Naive thymus-derived CD8-positive, alpha-beta T cell (primary cell): Measurements from ENCODE around the gene MCM9. TPM values are rescaled to one million over a fixed set of nuclear protein-coding genes. Genes with fewer than 3 reads are reported as not detected.
"Not testable (repeated sequence)": the region's sequence is repeated elsewhere in the genome, so short reads cannot be mapped to it uniquely, and the experiment has no call there.

Experiments used
- ATAC-seq, 2 donors: fragments of 150-1000 bp; cut with Tn5 transposase in 1 of 2; sonication (Bioruptor Pico), chemical (Tn5 transposase) in 1 of 2; 1 replicate in 1 of 2; 2 replicates in 1 of 2; pipeline ENCODE4 v1.10.0; 2021; ENCODE audit warnings: mild to moderate bottlenecking in 2 of 2, moderate library complexity in 2 of 2
- POLR2A ChIA-PET: fragments of 350-600 bp; sonication (Branson Sonifier 250); formaldehyde crosslinking; loops from one replicate; lab custom pipeline; 2021; ENCODE audit warnings: antibody characterized with exemption; lab: Charles Lee
- DNase-seq, 10 donors: peaks; one replicate each; pipeline versions ENCODE4 v3.0.0 to v3.0.0-alpha.2; 2020 to 2022
- H3K27ac Mint-ChIP-seq, 10 donors: one replicate each; pipeline ENCODE4 v1.8.0; 2020 to 2022; ENCODE audit warnings: mild to moderate bottlenecking in 10 of 10, mixed read lengths in 10 of 10, moderate library complexity in 4 of 10, inconsistent platforms in 1 of 10
- H3K27me3 Mint-ChIP-seq, 5 donors: one replicate each; pipeline ENCODE4 v1.8.0; 2021 to 2022; ENCODE audit warnings: mixed read lengths in 5 of 5
- H3K36me3 Mint-ChIP-seq, 3 donors: one replicate each; pipeline ENCODE4 v1.8.0; 2020 to 2022; ENCODE audit warnings: mixed read lengths in 3 of 3, mild to moderate bottlenecking in 2 of 3, inconsistent platforms in 1 of 3
- H3K4me1 Mint-ChIP-seq, 4 donors: one replicate each; pipeline ENCODE4 v1.8.0; 2021 to 2022; ENCODE audit warnings: mixed read lengths in 4 of 4
- H3K4me3 Mint-ChIP-seq, 10 donors: one replicate each; pipeline ENCODE4 v1.8.0; 2020 to 2022; ENCODE audit warnings: mild to moderate bottlenecking in 10 of 10, mixed read lengths in 10 of 10, moderate library complexity in 6 of 10, inconsistent platforms in 1 of 10
- H3K9me3 Mint-ChIP-seq, 9 donors: one replicate each; pipeline ENCODE4 v1.8.0; 2020 to 2022; ENCODE audit warnings: mixed read lengths in 9 of 9, mild to moderate bottlenecking in 3 of 9, inconsistent platforms in 1 of 9, moderate library complexity in 1 of 9
- polyA plus RNA-seq, 3 donors: library from polyadenylated mRNA; unstranded; fragments of 300-500 nt; fragmentation: Illumina TruSeq; gene quantifications; one replicate each; pipeline ENCODE4 v1.2.3, GENCODE V29; 2021
- total RNA-seq, 8 experiments: library from RNA in 2 of 8; stranded (reverse) in 2 of 8; gene quantifications; one replicate each; pipeline ENCODE4 v1.2.3 and lab custom pipeline; 2021 to 2026

The MCM9 gene
- total and polyA plus RNA-seq, 5 experiments from 2014 or later, result 9.3 to 34.2 (median 12.2) TPM

GRCh38 chr6:118810420-118811027, 124.4 kb downstream of the MCM9 start:
- H3K36me3 Mint-ChIP-seq, result peaks cover 6 to 11% (median 9%) of the 10 kb centered on the region in 3 donors
- DNase-seq (peak; percentile 17 to 87 (median 66)), ATAC-seq (peak; percentile 94 to 98)
- H3K4me1 Mint-ChIP-seq, result peaks cover 25 to 56% (median 45%) of the 10 kb centered on the region in 4 donors
- peak overlapping the region; percentile 53 to 82 (median 76) for H3K4me3 Mint-ChIP-seq
- H3K27ac Mint-ChIP-seq, result peak overlapping the region; percentile 90 to 97 (median 95)
- no peaks in the 10 kb centered on the region for H3K27me3 Mint-ChIP-seq
- POLR2A ChIA-PET, result interaction anchor here (1.1 to 4.2 kb wide), 3 partner anchors 10 to 83 kb away, joined by 4 to 46 read pairs (median 7); partner anchors contain the start of gene ASF1A
- H3K9me3 Mint-ChIP-seq, result peaks cover 0 to 13% (median 7%) of the 10 kb centered on the region in 9 donors

GRCh38 chr6:118808793-118809638, 125.9 kb downstream of the MCM9 start:
- Mint-ChIP-seq H3K4me3 (peak overlapping the region in 9 of 10 donors; percentile 5 to 65 (median 42)), H3K27me3 (no peaks in the 10 kb centered on the region), H3K9me3 (peaks cover 0 to 13% (median 7%) of the 10 kb centered on the region in 9 donors), H3K36me3 (peaks cover 4 to 11% (median 6%) of the 10 kb centered on the region in 3 donors), H3K4me1 (peaks cover 20 to 52% (median 39%) of the 10 kb centered on the region in 4 donors), H3K27ac (peak overlapping the region; percentile 90 to 97 (median 95))
- POLR2A ChIA-PET, result interaction anchor here (0.6 to 4.2 kb wide), 11 partner anchors 9 to 250 kb away, joined by 3 to 46 read pairs (median 5); partner anchors contain the start of gene ASF1A
- ATAC-seq (peak; percentile 45 to 55), DNase-seq (peak in 3 of 10 donors; percentile 21 to 34 (median 24))

GRCh38 chr6:118804091-118804490, 130.9 kb downstream of the MCM9 start:
- H3K36me3 Mint-ChIP-seq, result no peaks in the 10 kb centered on the region
- ATAC-seq (no peak), DNase-seq (no peak)
- H3K4me1 Mint-ChIP-seq, result peaks cover 20 to 36% (median 31%) of the 10 kb centered on the region in 4 donors
- H3K27me3 Mint-ChIP-seq, result no peaks in the 10 kb centered on the region
- H3K9me3 Mint-ChIP-seq, result no peaks in the 10 kb centered on the region
- POLR2A ChIA-PET, result interaction anchor here (2.2 kb wide), 1 partner anchor 90 kb away, joined by 6 read pairs; the partner anchor contains the start of gene ASF1A
- H3K4me3 Mint-ChIP-seq, result no peak overlapping the region
- peak overlapping the region in 1 of 10 donors; percentile 74 for H3K27ac Mint-ChIP-seq

- H3K9me3 Mint-ChIP-seq, result peaks cover 0 to 11% (median 7%) of the 10 kb centered on the region in 9 donors
- ATAC-seq, result no peak
- H3K36me3 Mint-ChIP-seq, result peaks cover 0 to 11% (median 5%) of the 10 kb centered on the region in 3 donors
- H3K4me1 Mint-ChIP-seq, result peaks cover 13 to 39% (median 34%) of the 10 kb centered on the region in 4 donors
- H3K4me3 Mint-ChIP-seq, result peak overlapping the region in 2 of 10 donors; percentile 11 to 23
- peak overlapping the region in 5 of 10 donors; percentile 7 to 84 (median 77) for H3K27ac Mint-ChIP-seq
- H3K27me3 Mint-ChIP-seq, result no peaks in the 10 kb centered on the region
- no peak for DNase-seq
- POLR2A ChIA-PET, result interaction anchor here (0.7 to 2.6 kb wide), 7 partner anchors 10 to 309 kb away, joined by 3 to 18 read pairs (median 5); partner anchors contain the start of genes ASF1A and CEP85L
These were observed 133.7 kb downstream of the MCM9 start for GRCh38 chr6:118801257-118801656.

- H3K27ac Mint-ChIP-seq, result peak overlapping the region; percentile 82 to 95 (median 90)
- H3K36me3 Mint-ChIP-seq, result peaks cover 0 to 19% (median 12%) of the 10 kb centered on the region in 3 donors
- DNase-seq (peak; percentile 51 to 93 (median 84)), ATAC-seq (peak; percentile 90 to 94)
- no peaks in the 10 kb centered on the region for H3K27me3 Mint-ChIP-seq
- peak overlapping the region; percentile 30 to 83 (median 66) for H3K4me3 Mint-ChIP-seq
- POLR2A ChIA-PET, result interaction anchor here (0.6 to 2.6 kb wide), 14 partner anchors 9 to 310 kb away, joined by 3 to 18 read pairs (median 4); partner anchors contain the start of genes ASF1A, CEP85L and MCM9
- peaks cover 0 to 17% (median 10%) of the 10 kb centered on the region in 9 donors for H3K9me3 Mint-ChIP-seq
- peaks cover 15 to 44% (median 41%) of the 10 kb centered on the region in 4 donors for H3K4me1 Mint-ChIP-seq
These were observed 134.4 kb downstream of the MCM9 start for GRCh38 chr6:118800394-118801071.

- no peak for ATAC-seq
- peaks cover 0 to 24% (median 10%) of the 10 kb centered on the region in 9 donors for H3K9me3 Mint-ChIP-seq
- H3K27ac Mint-ChIP-seq, result peak overlapping the region in 9 of 10 donors; percentile 82 to 95 (median 90)
- H3K36me3 Mint-ChIP-seq, result peaks cover 0 to 26% (median 12%) of the 10 kb centered on the region in 3 donors
- no peaks in the 10 kb centered on the region for H3K27me3 Mint-ChIP-seq
- no peak for DNase-seq
- POLR2A ChIA-PET, result interaction anchor here (1.0 to 2.6 kb wide), 10 partner anchors 9 to 310 kb away, joined by 3 to 18 read pairs (median 5); partner anchors contain the start of genes ASF1A, CEP85L and MCM9
- H3K4me1 Mint-ChIP-seq, result peaks cover 14 to 50% (median 44%) of the 10 kb centered on the region in 4 donors
- H3K4me3 Mint-ChIP-seq, result peak overlapping the region in 7 of 10 donors; percentile 62 to 83 (median 65)
These were observed 135.1 kb downstream of the MCM9 start for GRCh38 chr6:118799826-118800225.

- ATAC-seq (peak in 1 of 2 donors; percentile 72), DNase-seq (peak; percentile 38 to 94 (median 82))
- Mint-ChIP-seq H3K27ac (peak overlapping the region; percentile 96 to 99 (median 98)), H3K4me3 (peak overlapping the region in 9 of 10 donors; percentile 69 to 95 (median 81)), H3K9me3 (peaks cover 0 to 30% (median 17%) of the 10 kb centered on the region in 9 donors), H3K36me3 (peaks cover 0 to 31% (median 19%) of the 10 kb centered on the region in 3 donors), H3K4me1 (peaks cover 14 to 60% (median 45%) of the 10 kb centered on the region in 4 donors)
- POLR2A ChIA-PET, result interaction anchor here (0.6 to 3.4 kb wide), 11 partner anchors 9 to 238 kb away, joined by 3 to 25 read pairs (median 5); partner anchors contain the start of genes ASF1A and CEP85L
- H3K27me3 Mint-ChIP-seq, result not testable (repeated sequence)
These were observed 138.4 kb downstream of the MCM9 start for GRCh38 chr6:118796548-118796947.

- Mint-ChIP-seq H3K27me3 (no peaks in the 10 kb centered on the region), H3K36me3 (peaks cover 0 to 26% (median 14%) of the 10 kb centered on the region in 3 donors), H3K9me3 (peaks cover 0 to 25% (median 14%) of the 10 kb centered on the region in 9 donors), H3K4me1 (peaks cover 9 to 44% (median 41%) of the 10 kb centered on the region in 4 donors), H3K27ac (peak overlapping the region in 4 of 10 donors; percentile 48 to 64 (median 60)), H3K4me3 (no peak overlapping the region)
- POLR2A ChIA-PET, result interaction anchor here (0.6 to 3.0 kb wide), 3 partner anchors 12 to 102 kb away, joined by 3 to 12 read pairs (median 4); no protein-coding TSS in a partner anchor
- DNase-seq, result no peak
- no peak for ATAC-seq
These were observed 143.5 kb downstream of the MCM9 start for GRCh38 chr6:118791499-118791898.

GRCh38 chr6:118789954-118790353, 145.0 kb downstream of the MCM9 start:
- Mint-ChIP-seq H3K4me3 (no peak overlapping the region), H3K9me3 (peaks cover 0 to 10% (median 4%) of the 10 kb centered on the region in 9 donors), H3K27ac (peak overlapping the region in 2 of 10 donors; percentile 39 to 42), H3K4me1 (peaks cover 8 to 34% (median 28%) of the 10 kb centered on the region in 4 donors), H3K27me3 (no peaks in the 10 kb centered on the region), H3K36me3 (peaks cover 0 to 11% (median 7%) of the 10 kb centered on the region in 3 donors)
- no peak for DNase-seq
- POLR2A ChIA-PET, result interaction anchor here (1.0 to 3.0 kb wide), 3 partner anchors 10 to 80 kb away, joined by 3 to 12 read pairs (median 3); no protein-coding TSS in a partner anchor
- ATAC-seq, result no peak

GRCh38 chr6:118789419-118789818, 145.5 kb downstream of the MCM9 start:
- ATAC-seq, result no peak
- POLR2A ChIA-PET, result interaction anchor here (0.9 to 3.0 kb wide), 5 partner anchors 10 to 80 kb away, joined by 3 to 17 read pairs (median 3); no protein-coding TSS in a partner anchor
- no peak for DNase-seq
- peaks cover 9 to 32% (median 25%) of the 10 kb centered on the region in 4 donors for H3K4me1 Mint-ChIP-seq
- no peaks in the 10 kb centered on the region for H3K27me3 Mint-ChIP-seq
- H3K4me3 Mint-ChIP-seq, result no peak overlapping the region
- peak overlapping the region in 7 of 10 donors; percentile 7 to 78 (median 51) for H3K27ac Mint-ChIP-seq
- peaks cover 0 to 9% (median 2%) of the 10 kb centered on the region in 9 donors for H3K9me3 Mint-ChIP-seq
- peaks cover 0 to 8% (median 7%) of the 10 kb centered on the region in 3 donors for H3K36me3 Mint-ChIP-seq

- Mint-ChIP-seq H3K9me3 (peaks cover 0 to 9% (median 2%) of the 10 kb centered on the region in 9 donors), H3K4me1 (peaks cover 9 to 32% (median 25%) of the 10 kb centered on the region in 4 donors), H3K27me3 (no peaks in the 10 kb centered on the region), H3K4me3 (no peak overlapping the region), H3K27ac (peak overlapping the region in 7 of 10 donors; percentile 44 to 78 (median 61)), H3K36me3 (peaks cover 0 to 8% (median 7%) of the 10 kb centered on the region in 3 donors)
- DNase-seq (no peak), ATAC-seq (no peak)
- POLR2A ChIA-PET, result interaction anchor here (0.6 to 2.9 kb wide), 5 partner anchors 8 to 145 kb away, joined by 3 to 17 read pairs (median 3); no protein-coding TSS in a partner anchor
These were observed 146.3 kb downstream of the MCM9 start for GRCh38 chr6:118788702-118789101.
